ENCODE measurements around the gene REXO1.

REXO1 gene

DNA sequence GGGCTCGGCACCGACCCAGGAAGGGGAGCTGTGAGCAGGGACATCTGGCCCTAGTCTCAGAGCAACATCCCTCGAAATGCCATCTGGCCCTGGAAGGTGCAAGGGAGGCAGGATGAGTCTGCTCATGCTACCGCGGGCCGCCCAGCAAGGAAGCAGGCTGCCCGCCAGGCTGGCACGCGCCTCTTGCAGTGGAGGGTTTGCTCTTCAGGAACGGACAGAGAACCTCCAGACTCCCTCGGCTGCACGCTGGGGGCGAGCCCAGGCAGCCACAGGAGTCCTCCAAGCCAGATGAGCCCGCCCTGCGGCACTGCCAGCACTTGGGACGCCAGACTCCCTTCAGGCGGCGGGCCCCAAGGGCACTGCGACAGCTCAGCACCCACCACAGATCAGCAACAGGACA is 26.1 kb downstream of the REXO1 start:
- H3K9ac ChIP-seq (ENCODE audit: low read depth in 1 of 2, low read length in 2 of 2) = no peak overlapping the region
- H3K4me1 ChIP-seq (ENCODE audit: control insufficient read depth in 2 of 2, insufficient read depth in 2 of 2, low read length in 2 of 2) = peaks cover 0 to 4% of the 10 kb centered on the region in 2 donors
- H3K4me3 ChIP-seq (ENCODE audit: low read length in 2 of 2) = no peak overlapping the region
- H3K27me3 ChIP-seq (ENCODE audit: control insufficient read depth in 2 of 2, insufficient read depth in 2 of 2, low read length in 2 of 2) = no peaks in the 10 kb centered on the region
- no peaks in the 10 kb centered on the region for H3K9me3 ChIP-seq (ENCODE audit: control insufficient read depth in 2 of 2, low read length in 2 of 2)
- H3K36me3 ChIP-seq (ENCODE audit: control insufficient read depth in 2 of 2, insufficient read depth in 2 of 2, low read length in 2 of 2) = peaks cover 57% of the 10 kb centered on the region in 2 donors
- H3K27ac ChIP-seq (ENCODE audit: low read depth in 2 of 2, low read length in 2 of 2) = no peak overlapping the region

DNA sequence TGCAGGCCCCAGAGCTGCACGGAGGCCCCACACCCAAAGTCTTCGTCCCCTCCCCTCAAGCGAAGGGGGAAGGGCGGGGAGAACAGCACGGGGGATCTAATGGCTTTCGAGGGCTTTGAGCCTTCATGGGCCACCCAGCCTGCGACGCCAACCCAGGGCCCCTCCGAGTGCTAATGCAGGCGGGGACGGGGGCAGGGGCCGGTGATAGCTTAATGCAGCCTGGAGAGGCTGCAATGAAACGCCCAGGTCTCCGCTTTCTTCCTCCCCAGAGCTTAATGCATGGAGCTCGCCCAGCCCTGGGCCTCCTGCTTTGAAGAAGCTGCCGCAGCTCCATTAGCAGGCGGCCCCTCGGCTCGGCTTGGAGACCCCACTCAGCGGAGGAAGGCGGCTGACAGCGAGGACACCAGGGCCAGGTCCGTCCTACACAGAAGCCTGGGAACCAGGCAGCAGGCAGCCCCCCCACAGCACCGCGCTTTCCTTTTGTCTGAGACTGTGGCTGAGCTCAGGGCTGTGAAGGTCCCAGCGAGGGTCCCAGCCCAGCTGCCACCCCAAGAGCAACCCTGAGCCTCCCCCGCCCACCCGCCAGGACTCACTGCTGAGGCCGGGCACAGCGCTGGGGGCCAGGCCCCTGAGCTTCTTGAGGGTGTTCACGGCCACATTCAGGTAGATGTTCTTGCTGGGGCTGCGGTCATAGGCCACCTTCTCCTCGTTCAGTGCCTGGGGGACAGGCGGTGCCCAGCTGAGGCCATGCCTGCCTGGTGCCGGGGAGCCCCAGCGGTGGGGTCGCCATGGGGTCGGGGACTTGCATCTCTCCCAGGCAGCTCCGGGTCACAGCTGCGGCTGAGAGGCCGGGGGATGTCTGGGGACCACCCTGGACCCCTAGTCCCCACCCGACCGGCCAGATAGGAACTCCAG is 28.7 kb downstream of the REXO1 start:
- no peaks in the 10 kb centered on the region for H3K9me3 ChIP-seq (ENCODE audit: control insufficient read depth in 2 of 2, low read length in 2 of 2)
- H3K9ac ChIP-seq (ENCODE audit: low read depth in 1 of 2, low read length in 2 of 2) = no peak overlapping the region
- peaks cover 63 to 66% of the 10 kb centered on the region in 2 donors for H3K36me3 ChIP-seq (ENCODE audit: control insufficient read depth in 2 of 2, insufficient read depth in 2 of 2, low read length in 2 of 2)
- no peak overlapping the region for H3K4me3 ChIP-seq (ENCODE audit: low read length in 2 of 2)
- H3K27me3 ChIP-seq (ENCODE audit: control insufficient read depth in 2 of 2, insufficient read depth in 2 of 2, low read length in 2 of 2) = no peaks in the 10 kb centered on the region
- no peaks in the 10 kb centered on the region for H3K4me1 ChIP-seq (ENCODE audit: control insufficient read depth in 2 of 2, insufficient read depth in 2 of 2, low read length in 2 of 2)
- H3K27ac ChIP-seq (ENCODE audit: low read depth in 2 of 2, low read length in 2 of 2) = no peak overlapping the region

DNA sequence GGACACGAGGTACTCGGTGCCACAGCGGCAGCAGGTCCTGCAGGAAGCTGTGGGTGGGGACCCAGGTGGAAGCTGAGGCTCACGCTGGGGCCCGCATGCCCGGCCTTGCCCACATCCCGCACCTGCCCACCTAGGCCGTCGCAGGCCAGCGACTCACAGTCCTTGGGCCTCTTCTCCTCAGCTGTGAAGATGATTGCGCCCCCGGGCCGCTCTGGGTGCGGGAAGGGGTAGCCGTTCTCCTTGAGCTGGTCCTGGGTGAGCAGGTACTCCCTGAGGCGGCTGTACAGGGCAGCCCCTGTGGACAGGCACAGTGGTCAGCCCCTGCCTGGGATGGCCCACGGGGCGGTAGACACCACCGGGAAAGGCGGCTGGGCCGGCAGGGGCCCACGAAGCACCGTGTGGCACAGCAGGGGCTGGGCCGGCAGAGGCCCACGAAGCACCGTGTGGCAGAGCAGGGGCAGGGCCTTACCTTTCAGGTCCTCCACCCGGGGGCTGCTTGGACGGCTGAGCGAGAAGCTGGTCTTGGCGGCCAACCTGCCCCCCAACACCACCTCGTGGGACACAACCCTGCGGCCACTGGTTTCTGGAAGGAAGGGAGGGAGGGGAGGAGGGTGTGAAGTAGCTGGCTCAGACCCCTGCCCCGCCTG is 29.6 kb downstream of the REXO1 start:
- Histone ChIP-seq H3K4me1 (ENCODE audit: control insufficient read depth in 2 of 2, insufficient read depth in 2 of 2, low read length in 2 of 2) (no peaks in the 10 kb centered on the region), H3K27ac (ENCODE audit: low read depth in 2 of 2, low read length in 2 of 2) (no peak overlapping the region), H3K27me3 (ENCODE audit: control insufficient read depth in 2 of 2, insufficient read depth in 2 of 2, low read length in 2 of 2) (no peaks in the 10 kb centered on the region), H3K9me3 (ENCODE audit: control insufficient read depth in 2 of 2, low read length in 2 of 2) (no peaks in the 10 kb centered on the region), H3K9ac (ENCODE audit: low read depth in 1 of 2, low read length in 2 of 2) (no peak overlapping the region), H3K4me3 (ENCODE audit: low read length in 2 of 2) (no peak overlapping the region), H3K36me3 (ENCODE audit: control insufficient read depth in 2 of 2, insufficient read depth in 2 of 2, low read length in 2 of 2) (peaks cover 56 to 58% of the 10 kb centered on the region in 2 donors)

DNA sequence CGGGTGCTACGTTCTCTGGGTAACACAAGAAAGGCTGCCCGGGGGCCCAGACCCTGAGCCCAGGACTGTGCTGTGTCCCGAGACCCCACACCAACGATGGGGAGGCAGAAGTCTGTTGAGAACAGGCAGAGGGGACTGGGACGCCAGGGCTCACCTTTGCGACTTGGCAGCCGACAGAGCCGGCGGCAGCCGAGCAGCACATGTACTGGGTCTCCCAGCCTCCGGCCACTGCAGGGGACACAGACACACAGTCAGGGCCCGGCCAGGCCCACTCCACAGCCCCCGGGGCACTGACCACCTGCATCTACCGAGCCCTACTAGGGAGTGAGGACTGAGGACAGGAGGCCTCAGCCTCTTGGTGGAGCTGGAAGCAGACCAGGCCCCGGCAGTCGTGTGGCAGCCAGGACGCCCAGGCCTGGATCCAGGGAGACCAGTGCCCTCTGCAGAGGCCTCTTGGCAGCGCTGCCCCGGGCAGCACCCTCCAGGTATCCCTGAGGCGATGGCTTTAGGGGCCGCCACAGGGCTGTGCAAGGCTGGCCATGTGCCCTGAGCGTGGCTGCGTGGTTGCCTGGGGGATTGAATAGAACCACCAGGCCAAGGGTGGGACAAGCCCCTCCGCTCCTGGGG is 30.6 kb downstream of the REXO1 start:
- H3K36me3 ChIP-seq (ENCODE audit: control insufficient read depth in 2 of 2, insufficient read depth in 2 of 2, low read length in 2 of 2) = peaks cover 50 to 52% of the 10 kb centered on the region in 2 donors
- no peak overlapping the region for H3K9ac ChIP-seq (ENCODE audit: low read depth in 1 of 2, low read length in 2 of 2)
- peaks cover 8 to 9% of the 10 kb centered on the region in 2 donors for H3K4me1 ChIP-seq (ENCODE audit: control insufficient read depth in 2 of 2, insufficient read depth in 2 of 2, low read length in 2 of 2)
- no peaks in the 10 kb centered on the region for H3K27me3 ChIP-seq (ENCODE audit: control insufficient read depth in 2 of 2, insufficient read depth in 2 of 2, low read length in 2 of 2)
- H3K4me3 ChIP-seq (ENCODE audit: low read length in 2 of 2) = no peak overlapping the region
- no peak overlapping the region for H3K27ac ChIP-seq (ENCODE audit: low read depth in 2 of 2, low read length in 2 of 2)
- no peaks in the 10 kb centered on the region for H3K9me3 ChIP-seq (ENCODE audit: control insufficient read depth in 2 of 2, low read length in 2 of 2)

DNA sequence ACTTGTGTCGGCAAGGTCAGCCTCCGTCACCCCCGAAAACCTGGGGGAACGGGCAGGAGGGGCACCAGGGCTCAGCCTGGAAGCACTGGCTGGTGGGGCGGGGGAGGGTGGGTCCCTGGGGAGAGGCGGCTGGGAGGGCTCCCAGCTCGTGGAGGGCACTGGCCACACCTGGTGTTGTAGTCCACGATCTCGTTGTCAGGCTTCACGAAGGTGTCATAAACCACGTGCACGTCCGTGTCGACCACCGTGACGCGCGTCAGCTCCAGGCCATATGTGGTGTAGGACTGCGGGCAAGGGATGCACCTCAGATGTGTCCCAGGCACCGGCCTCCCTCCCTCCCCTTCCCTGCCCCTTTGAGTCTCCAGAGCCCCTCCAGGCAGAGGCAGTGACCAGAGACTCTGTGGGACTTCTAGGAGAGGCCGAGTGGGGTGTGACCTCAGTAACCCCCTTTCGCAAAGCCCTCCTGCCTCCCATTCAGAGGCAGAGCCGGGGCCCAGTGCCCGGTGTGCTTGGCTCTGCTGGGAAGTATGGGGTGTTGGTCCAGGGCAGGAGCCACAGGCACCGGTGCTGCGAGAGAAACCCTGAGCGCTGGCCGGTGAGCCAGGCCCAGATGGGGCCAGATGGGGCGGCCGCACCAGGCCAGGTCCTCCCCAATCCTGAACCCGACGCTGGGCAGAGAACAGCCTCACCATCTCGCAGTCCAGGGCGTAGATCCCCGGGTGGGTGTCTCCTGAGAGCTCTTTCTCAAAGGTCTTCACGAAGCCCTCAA is 31.6 kb downstream of the REXO1 start:
- Histone ChIP-seq H3K27ac (ENCODE audit: low read depth in 2 of 2, low read length in 2 of 2) (no peak overlapping the region), H3K4me1 (ENCODE audit: control insufficient read depth in 2 of 2, insufficient read depth in 2 of 2, low read length in 2 of 2) (peaks cover 11 to 12% of the 10 kb centered on the region in 2 donors), H3K36me3 (ENCODE audit: control insufficient read depth in 2 of 2, insufficient read depth in 2 of 2, low read length in 2 of 2) (peaks cover 42 to 44% of the 10 kb centered on the region in 2 donors), H3K27me3 (ENCODE audit: control insufficient read depth in 2 of 2, insufficient read depth in 2 of 2, low read length in 2 of 2) (no peaks in the 10 kb centered on the region), H3K9me3 (ENCODE audit: control insufficient read depth in 2 of 2, low read length in 2 of 2) (no peaks in the 10 kb centered on the region), H3K4me3 (ENCODE audit: low read length in 2 of 2) (no peak overlapping the region), H3K9ac (ENCODE audit: low read depth in 1 of 2, low read length in 2 of 2) (no peak overlapping the region)

DNA sequence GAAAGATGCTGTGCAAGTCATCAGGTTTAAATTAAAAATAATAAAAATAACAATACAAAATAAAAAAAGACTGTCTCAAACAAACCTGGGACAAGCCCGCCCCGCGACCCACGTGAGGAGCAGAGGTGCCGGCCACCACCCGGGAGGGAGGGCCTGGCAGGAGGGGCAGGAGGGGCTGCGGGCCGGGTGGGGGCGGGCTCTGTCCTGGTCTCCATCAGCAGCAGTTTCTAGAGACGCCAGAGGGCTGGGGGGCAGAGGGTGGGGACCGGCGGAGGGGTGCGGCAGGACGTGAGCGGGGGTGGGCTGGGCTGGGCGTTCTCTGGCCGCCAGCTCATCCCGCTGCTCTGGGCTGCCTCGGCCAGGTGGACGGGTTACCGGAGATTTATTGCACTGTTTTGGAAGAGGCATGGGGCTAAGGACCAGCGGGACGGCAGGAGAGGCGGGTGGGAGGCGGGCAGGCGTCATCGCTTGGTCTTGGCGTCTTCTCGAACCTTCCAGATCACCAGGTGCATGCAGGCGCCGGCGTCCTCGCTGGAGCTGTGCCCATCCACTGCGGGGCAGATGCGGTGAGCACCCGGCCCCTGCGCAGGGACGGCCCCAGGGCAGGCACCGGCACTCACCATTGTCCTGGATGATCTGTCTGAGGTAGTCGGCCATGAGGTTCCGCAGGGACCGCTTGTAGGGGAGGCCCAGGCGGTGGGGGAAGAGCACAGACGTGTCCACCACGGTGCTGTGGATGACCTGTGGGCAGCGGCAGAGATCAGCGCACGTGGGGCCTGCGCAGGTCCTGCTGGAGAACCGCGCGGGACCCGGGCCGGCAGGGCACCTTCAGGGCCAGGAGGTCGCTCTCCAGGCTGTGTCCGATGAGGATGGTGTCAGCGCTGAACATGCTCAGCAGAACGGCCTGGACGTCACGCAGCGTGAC is 32.4 kb downstream of the REXO1 start:
- Histone ChIP-seq H3K9ac (ENCODE audit: low read depth in 1 of 2, low read length in 2 of 2) (no peak overlapping the region), H3K9me3 (ENCODE audit: control insufficient read depth in 2 of 2, low read length in 2 of 2) (no peaks in the 10 kb centered on the region), H3K4me1 (ENCODE audit: control insufficient read depth in 2 of 2, insufficient read depth in 2 of 2, low read length in 2 of 2) (peaks cover 14 to 15% of the 10 kb centered on the region in 2 donors), H3K36me3 (ENCODE audit: control insufficient read depth in 2 of 2, insufficient read depth in 2 of 2, low read length in 2 of 2) (peaks cover 37 to 39% of the 10 kb centered on the region in 2 donors), H3K27ac (ENCODE audit: low read depth in 2 of 2, low read length in 2 of 2) (no peak overlapping the region), H3K4me3 (ENCODE audit: low read length in 2 of 2) (no peak overlapping the region), H3K27me3 (ENCODE audit: control insufficient read depth in 2 of 2, insufficient read depth in 2 of 2, low read length in 2 of 2) (no peaks in the 10 kb centered on the region)

DNA sequence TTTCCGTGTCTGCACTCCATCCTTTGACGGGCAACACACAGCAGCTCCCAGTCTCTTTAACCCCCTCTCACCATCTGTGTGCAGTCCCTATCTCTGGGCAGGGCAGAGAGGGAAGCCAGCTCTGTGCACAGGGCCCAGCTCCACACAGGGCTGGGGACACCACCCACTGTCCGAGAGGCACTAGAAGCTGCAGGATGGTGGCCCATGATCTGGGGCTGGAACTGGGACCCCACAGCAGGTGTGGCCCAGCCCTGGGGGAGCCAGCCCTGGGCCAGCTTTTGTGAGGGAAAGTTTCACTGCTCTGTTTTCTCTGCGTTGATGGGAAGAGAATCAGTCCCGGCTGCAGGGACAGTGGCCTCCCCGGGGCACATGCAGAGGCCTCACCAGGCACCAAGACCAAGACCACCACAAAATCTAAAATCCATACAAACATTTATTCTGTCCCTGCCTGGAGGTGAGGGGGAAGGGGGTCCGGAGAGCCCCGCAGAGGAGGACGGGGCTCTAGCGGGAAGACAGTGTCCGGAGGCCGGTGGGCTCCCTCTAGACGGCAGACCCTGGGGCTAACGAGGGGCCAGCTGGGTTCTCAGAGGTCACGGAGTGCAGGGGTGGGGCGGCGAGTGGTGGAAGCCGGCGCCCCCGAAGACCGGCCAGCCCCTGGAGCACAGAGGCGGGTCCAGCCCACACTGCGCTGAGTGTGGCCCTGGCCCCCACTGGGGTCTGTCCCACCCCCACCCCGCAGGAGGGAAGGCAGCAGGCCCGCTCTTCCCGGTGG is 33.3 kb downstream of the REXO1 start:
- peaks cover 31 to 33% of the 10 kb centered on the region in 2 donors for H3K36me3 ChIP-seq (ENCODE audit: control insufficient read depth in 2 of 2, insufficient read depth in 2 of 2, low read length in 2 of 2)

DNA sequence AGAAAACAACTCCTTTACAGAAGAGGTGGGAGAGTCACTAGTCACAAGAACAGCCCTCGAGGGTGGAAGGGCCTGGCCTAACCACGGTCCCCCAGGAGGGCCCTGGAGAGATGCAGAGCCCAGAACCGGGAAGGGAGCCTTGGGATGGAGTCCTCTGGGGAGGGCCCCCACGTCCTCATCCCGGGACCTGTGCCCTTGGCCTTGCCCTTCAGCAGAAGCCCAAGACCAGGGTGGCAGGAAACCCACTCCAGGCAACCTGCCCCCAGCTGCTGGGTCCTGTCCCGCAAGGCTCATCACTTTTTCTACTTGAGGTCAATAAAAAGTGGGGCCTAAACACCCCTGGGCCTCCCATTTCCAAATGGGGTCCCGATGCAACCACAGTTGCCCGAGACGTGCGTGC is 33.9 kb downstream of the REXO1 start:
- Histone ChIP-seq H3K36me3 (ENCODE audit: control insufficient read depth in 2 of 2, insufficient read depth in 2 of 2, low read length in 2 of 2) (peaks cover 26 to 28% of the 10 kb centered on the region in 2 donors), H3K9ac (ENCODE audit: low read depth in 1 of 2, low read length in 2 of 2) (no peak overlapping the region), H3K9me3 (ENCODE audit: control insufficient read depth in 2 of 2, low read length in 2 of 2) (no peaks in the 10 kb centered on the region), H3K4me1 (ENCODE audit: control insufficient read depth in 2 of 2, insufficient read depth in 2 of 2, low read length in 2 of 2) (peaks cover 14 to 15% of the 10 kb centered on the region in 2 donors), H3K27me3 (ENCODE audit: control insufficient read depth in 2 of 2, insufficient read depth in 2 of 2, low read length in 2 of 2) (no peaks in the 10 kb centered on the region), H3K27ac (ENCODE audit: low read depth in 2 of 2, low read length in 2 of 2) (no peak overlapping the region), H3K4me3 (ENCODE audit: low read length in 2 of 2) (no peak overlapping the region)

More for the DNA sequence above, 33.3 kb downstream of the REXO1 start:
- H3K27me3 ChIP-seq (ENCODE audit: control insufficient read depth in 2 of 2, insufficient read depth in 2 of 2, low read length in 2 of 2) = no peaks in the 10 kb centered on the region
- H3K4me3 ChIP-seq (ENCODE audit: low read length in 2 of 2) = no peak overlapping the region
- H3K4me1 ChIP-seq (ENCODE audit: control insufficient read depth in 2 of 2, insufficient read depth in 2 of 2, low read length in 2 of 2) = peaks cover 14 to 15% of the 10 kb centered on the region in 2 donors
- no peak overlapping the region for H3K27ac ChIP-seq (ENCODE audit: low read depth in 2 of 2, low read length in 2 of 2)
- H3K9ac ChIP-seq (ENCODE audit: low read depth in 1 of 2, low read length in 2 of 2) = no peak overlapping the region
- no peaks in the 10 kb centered on the region for H3K9me3 ChIP-seq (ENCODE audit: control insufficient read depth in 2 of 2, low read length in 2 of 2)

Data from mucosa of rectum (tissue), 2 donors.